HG03108 (cell line): ENCODE measurements around the gene EIF4H.
"Not testable (repeated sequence)": the region's sequence is repeated elsewhere in the genome, so short reads cannot be mapped to it uniquely, and the experiment has no call there.

Source experiments
- ATAC-seq: cut with Tn5 transposase; IDR thresholded peaks from one replicate; pipeline ENCODE4 v1.9.1; 2021; ENCODE audit warnings: moderate library complexity; ENCODE audit not compliant: unreplicated experiment

Gene EIF4H

DNA sequence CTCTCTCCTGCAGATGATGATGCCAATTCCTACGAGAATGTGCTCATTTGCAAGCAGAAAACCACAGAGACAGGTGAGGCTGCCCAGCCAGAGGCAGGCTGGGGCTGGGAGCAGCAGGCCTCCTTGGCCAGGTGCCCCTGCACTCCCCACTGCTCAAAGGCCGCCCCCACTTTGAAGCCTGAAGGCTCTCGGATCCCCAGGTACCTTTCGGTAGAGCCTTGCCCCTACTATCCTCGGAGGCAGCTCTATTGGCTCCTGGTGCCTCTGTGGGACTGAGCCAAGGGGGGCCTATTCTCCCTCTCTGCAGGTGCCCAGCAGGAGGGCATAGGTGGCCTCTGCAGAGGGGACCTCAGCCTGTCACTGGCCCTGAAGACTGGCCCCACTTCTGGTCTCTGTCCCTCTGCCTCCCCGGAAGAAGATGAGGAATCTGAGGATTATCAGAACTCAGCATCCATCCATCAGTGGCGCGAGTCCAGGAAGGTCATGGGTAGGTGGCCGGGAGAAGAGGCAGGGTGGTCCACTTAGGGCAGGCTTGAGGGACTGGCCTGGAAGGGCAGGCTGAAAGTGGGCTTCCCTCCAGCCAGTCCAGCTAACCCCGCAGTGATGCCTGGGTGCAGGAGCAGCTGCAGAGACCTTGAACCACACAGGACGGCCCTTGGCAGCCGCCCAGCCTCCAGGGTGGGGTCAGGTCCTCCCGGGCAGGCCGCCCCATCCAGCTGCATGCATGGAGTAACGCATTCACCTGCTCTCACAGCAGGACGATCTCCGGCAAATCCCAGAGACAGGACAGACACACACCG lies 49.8 kb downstream of the EIF4H start:
- no peak for ATAC-seq

DNA sequence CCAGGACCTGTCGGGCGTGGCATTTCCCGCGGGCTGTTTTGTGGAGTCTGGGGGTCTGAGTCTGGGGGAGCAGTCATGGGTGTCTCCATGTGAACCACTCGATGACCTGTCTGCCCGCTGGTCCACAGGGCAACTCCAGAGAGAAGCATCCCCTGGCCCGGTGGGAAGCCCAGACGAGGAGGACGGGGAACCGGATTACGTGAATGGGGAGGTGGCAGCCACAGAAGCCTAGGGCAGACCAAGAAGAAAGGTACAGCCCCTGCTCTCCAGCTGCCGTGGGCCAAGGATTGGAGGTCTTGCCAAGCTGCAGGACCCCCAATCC lies 50.3 kb downstream of the EIF4H start:
- ATAC-seq, result no peak

DNA sequence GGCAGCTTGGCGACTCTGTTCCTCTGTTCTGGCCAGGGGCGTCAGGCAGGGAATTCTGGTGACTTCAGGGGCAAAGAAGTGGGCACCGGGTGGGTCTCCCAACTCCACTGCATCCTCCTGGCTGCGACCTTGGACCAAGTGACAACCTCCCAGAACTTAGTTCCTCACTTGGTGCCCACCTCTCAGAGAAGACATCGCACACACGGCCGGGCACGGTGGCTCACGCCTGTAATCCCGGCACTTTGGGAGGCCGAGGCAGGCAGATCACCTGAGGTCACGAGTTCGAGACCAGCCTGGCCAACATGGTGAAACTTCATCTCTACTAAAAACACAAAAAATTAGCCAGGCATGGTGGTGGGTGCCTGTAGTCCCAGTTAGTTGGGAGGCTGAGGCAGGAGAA lies 50.8 kb downstream of the EIF4H start:
- ATAC-seq, result not testable (repeated sequence)

DNA sequence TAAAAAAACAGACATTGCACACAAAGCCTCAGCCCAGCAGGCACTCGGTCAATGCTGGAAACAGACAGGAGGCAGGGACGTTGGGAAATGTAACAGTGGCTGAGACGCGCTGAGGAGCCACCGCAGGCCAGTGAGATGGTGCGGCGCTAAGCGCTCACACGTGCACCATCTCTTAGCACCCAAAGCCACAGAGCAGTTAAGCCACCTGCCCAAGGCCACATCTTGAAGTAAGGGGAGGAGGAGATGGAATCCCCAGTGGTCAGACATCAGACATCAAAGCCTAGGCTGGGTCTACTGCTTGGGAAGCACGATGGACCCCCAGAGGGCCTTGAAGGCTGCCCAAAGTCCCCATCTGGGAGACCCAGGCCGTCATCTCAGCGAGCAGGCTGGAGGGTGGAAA lies 51.2 kb downstream of the EIF4H start:
- no peak for ATAC-seq

DNA sequence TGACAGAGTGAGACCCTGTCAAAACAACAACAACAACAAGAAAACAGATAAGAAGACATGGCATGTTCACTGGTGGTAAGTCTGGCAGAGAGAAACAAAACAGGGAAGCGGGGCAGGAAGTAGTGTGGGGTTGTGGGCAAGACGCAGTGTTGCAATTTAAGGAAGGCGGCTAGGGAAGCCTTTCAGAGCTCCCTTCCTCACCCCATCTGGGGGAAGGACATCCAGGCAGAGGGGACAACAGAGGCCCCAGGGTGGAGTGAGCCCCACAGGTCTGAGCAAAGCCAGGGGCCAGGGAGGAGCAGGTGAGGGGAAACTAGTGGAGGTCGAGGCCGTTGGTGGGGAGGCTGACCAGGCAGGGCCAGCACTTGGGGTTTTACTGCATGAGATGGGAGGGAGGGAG lies 52.5 kb downstream of the EIF4H start:
- no peak for ATAC-seq

DNA sequence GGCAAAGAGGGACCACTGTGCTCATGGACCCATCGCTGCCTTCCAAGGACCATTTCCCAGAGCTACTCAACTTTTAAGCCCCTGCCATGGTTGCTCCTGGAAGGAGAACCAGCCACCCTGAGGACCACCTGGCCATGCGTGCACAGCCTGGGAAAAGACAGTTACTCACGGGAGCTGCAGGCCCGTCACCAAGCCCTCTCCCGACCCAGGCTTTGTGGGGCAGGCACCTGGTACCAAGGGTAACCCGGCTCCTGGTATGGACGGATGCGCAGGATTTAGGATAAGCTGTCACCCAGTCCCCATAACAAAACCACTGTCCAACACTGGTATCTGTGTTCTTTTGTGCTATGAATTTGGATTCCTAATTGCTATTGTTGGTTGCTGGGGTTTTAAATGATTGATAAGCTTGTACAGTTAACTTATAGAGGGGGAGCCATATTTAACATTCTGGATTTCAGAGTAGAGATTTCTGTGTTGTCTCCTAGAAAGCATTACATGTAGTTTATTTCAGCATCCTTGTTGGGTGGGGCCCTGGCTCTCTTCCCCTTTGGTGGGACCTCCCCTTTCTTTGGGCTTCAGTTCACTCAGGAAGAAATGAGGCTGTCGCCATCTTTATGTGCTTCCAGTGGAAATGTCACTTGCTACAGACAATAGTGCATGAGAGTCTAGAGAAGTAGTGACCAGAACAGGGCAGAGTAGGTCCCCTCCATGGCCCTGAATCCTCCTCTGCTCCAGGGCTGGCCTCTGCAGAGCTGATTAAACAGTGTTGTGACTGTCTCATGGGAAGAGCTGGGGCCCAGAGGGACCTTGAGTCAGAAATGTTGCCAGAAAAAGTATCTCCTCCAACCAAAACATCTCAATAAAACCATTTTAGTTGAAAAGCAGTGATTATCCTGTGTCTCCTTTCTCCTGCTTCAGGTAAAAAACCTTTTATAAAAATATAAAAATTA lies 55.1 kb downstream of the EIF4H start:
- ATAC-seq, result no peak

DNA sequence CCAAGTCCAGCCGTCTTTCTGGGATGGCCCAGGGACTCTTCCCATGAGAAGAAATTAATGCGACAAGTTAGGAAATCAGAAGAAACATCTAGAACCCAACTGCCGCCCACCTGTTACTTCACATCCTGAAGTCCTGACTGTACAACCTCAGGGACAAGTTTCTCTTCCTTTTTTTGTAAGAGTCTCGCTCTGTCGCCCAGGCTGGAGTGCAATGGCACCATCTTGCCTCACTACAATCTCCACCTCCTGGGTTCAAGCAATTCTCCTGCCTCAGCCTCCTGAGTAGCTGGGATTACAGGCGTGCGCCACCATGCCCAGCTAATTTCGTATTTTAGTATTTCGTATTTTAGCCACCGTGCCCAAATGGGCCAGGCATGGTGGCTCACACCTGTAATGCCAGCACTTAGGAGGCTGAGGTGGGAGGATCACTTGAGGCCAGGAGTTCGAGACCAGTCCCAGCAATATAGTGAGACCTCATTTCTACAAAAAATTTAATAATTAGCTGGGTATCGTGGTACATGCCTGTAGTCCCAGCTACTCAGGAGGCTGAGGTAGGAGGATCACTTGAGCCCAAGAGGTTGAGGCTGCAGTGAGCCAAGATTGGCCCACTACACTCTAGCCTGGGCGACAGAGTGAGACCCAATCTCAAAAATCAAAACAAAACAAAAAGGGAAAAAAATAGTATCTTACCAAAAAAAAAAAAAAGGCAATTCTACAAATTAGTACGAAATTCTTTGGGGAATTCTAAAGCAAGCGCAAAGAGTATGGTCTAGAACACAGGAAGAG lies 56.5 kb downstream of the EIF4H start:
- peak; percentile 11 for ATAC-seq

DNA sequence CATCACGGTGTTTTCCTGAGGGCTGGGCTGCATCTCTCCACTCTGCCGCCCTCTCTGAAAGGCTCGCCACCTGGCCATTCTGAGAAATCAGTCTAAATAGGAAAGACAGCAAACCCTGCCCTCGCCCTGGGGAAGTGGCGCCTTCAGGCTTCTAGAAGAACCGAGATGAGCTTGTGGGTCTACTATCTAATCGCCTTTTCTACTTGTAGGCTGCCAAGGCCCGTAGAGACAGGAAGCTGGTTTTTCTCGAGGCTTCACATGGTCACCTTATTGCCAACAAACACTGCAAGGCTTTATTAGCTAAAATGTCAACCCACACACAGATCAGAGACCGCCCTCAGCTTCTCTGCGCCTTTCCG lies 57.1 kb downstream of the EIF4H start:
- ATAC-seq, result peak; percentile 79

DNA sequence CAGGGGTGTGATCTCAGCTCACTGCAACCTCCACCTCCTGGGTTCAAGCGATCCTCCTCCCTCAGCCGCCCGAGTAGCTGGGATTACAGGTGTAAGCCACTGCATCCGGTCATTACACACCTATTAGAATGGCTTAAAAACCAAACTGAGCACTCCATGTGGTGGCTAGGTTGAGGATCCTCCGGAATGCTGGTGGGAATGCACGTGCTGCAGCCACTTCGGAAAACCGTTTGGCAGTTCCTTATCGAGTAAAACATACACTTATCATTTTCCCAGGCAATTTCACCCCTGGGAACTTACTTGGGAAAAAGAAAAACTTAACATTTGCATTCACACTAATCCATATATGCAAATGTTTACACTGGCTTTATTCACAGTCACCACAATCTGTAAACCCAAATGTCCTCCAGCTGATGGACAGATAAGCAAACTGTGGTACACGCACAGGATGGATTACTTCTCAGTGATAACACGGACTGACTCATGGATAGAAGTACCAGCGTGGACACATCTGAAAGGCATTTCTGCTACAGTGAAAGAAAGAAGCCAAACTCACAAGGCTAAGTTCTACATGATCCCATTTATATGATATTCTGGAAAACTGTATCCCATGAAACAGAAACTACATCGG lies 59.6 kb downstream of the EIF4H start:
- ATAC-seq, result no peak

DNA sequence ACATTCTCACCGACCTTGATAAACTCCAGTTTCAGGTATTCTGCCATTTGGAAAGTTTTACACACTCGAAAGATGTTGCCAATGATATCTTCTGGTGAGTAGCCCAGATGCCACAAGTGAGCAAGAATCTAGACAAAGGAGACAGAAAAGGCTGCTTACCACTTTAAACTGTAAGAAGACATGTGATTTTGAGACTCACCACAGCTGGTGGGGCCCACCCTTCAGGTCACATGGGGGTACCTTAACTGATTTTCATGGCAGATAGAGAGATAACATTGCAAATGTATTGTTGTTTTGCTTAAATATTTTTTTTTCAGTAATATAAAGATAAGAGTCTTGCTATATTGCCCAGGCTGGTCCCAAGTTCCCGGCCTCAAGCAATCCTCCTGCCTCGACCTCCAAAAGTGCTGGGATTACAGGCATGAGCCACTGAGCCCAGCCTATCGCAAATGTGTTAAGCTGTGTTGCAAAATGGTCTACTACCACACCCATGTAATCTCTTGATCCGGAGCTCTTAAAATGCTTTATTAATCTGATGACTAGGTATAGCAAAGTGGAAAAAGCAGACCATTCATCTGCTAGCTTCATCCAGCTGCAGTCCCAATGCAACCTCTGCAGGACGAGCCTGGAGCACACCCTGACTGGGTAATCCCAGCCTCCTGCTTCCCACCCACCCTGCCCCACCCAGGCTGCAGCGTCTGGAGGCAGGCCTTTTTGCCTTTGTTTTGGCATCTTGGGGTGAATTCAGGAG lies 61.5 kb downstream of the EIF4H start:
- no peak for ATAC-seq

DNA sequence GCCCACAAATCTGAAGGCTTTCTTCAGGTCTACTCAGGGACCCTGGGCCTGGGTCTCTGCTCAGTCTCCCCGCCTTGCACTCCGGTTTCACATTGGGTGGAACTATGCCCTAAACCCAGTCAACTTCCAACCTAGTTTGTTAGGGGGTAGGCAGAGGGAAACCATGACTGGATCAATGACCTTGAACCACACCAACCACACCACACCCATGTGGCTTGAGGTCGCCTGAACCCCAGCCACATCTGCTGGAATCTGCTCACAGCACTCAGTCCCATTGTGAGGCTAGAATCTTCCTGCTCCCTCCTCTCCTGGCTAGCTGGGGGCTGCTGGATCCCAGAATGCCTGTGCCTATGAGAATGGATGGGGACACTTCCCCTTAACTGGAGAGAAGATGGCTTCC lies 62.1 kb downstream of the EIF4H start:
- ATAC-seq, result no peak

DNA sequence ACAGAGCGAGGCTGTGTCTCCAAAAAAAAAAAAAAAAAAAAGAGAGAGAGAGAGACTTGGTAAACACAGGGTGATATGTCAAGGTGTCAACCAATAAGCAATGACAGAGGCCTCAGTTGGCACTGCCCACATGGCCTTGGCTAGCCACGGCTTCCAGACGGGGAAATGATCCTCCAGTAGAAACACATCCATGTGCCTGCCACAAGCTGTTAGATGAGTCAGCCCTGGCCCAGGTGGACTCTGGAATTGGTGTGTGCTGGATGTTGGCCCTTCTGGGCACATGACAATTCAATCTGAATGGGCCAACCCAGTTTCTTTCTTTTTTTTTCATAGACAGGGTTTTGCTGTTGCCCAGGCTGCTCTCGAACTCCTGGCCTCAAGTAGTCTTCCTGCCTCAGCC lies 66.3 kb downstream of the EIF4H start:
- ATAC-seq, result no peak

DNA sequence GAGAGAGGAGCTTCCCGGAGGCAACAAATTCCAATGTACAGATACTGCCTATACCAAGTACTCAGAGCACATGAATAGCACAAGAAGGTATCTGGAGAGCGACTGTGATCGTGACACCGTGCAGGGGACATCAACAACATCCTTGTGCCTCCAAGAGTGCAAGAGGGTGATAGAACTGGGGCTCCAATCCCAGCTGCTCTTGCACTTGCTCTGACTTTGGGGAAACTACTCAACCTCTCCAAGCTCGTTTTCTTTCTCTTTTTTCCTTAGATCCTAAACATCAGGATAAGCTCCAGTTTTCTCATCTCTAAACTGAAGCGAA lies 67.9 kb downstream of the EIF4H start:
- ATAC-seq, result no peak

DNA sequence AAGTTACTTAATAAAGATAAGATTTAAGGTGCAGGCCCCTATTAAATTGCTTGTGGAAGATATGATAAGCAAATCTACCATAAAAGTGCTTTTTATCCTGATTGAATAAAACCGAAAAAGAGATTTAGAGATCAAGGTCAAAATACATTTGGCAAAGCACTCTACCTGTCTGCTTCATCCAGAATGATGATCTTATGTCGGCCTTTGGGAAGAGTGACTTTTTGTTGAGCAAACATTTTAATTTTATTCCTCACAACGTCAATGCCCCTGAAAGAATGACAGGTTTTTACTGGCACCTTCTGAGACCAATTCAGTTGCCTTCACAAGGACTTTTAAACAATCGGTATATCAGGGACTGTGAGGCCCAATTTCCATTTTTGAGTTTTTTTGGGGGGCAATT lies 72.3 kb downstream of the EIF4H start:
- no peak for ATAC-seq
